HG02840 (cell line): ENCODE data around the gene C5orf15.
"Not testable (repeated sequence)": the region's sequence is repeated elsewhere in the genome, so short reads cannot be mapped to it uniquely, and the experiment has no call there.

Experiments used
- ATAC-seq: cut with Tn5 transposase; IDR thresholded peaks from one replicate; pipeline ENCODE4 v1.9.1; 2021; ENCODE audit warnings: mild to moderate bottlenecking, moderate library complexity, moderate number of reproducible peaks; ENCODE audit not compliant: unreplicated experiment, low FRiP score

The C5orf15 gene

DNA sequence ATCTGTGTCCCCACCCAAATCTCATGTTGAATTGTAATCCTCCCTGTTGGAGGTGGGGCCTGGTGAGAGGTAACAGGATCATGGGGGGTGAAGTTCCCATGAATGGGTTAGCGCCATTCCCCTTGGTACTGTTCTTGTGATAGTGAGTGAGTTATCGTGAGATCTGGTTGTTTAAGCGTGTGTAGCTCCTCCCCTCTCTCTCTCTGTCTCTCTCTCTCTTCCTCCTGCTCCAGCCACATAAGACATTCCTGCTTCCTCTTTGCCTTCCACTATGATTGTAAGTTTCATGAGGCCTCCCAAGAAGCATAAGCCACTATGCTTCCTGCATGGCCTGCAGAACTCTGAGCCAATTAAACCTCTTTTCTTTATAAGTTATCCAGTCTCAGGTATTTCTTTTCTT lies 28.8 kb downstream of the C5orf15 start:
- ATAC-seq: no peak

DNA sequence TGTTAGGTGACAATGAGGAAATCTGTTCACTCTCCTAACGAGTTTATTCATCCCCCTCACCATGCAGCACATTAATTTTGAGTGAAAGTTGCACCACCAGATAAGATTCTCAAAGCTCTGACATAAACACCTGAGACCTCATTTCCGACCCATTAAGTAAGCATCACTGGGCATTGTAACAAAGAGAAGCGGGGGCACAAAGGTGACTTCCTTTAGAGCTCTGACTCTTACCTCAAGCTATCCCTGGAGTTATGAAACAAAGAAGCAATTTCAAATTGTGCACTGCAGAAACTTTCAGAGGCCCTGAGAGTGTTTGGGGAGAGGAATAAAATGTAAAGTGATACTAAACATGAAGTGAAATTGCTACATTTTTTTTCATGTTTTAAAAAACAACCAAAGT lies 29.5 kb downstream of the C5orf15 start:
- ATAC-seq: no peak

DNA sequence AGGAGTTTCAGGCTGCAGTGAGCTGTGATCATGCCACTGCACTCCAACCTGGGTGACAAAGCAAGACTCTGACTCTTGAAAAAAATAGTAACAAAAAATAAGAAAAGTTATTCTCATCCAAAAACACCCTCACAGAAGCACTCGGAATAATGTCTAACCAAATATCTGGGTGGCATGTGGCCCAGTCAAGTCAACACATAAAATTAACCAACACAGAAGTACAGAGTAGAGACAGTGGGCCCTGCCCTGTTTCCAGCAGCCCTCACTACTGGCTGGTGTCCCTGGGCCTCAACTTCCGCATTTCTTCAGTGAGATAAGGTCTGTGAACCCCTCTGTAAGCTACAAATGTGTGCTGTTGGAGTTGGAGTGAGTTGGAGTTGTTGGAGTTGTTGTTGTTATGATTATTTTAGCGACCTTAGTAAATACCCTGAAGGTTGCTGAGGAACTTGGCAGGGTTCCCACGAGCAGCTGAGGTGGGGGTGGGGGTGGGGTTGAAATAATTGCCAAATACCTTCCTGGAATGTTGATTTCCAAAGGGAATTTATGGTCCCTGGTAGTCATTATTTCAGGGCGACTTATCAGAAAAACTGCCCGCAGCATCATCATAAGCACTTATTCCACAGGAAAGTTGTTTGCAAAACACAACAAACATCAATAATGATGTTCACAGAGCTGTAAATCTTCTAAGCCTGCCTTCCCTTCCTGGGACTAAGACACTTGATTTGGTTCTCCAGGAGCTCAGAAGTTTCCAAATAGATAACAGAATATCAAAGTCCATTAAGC lies 30.2 kb downstream of the C5orf15 start:
- no peak for ATAC-seq

DNA sequence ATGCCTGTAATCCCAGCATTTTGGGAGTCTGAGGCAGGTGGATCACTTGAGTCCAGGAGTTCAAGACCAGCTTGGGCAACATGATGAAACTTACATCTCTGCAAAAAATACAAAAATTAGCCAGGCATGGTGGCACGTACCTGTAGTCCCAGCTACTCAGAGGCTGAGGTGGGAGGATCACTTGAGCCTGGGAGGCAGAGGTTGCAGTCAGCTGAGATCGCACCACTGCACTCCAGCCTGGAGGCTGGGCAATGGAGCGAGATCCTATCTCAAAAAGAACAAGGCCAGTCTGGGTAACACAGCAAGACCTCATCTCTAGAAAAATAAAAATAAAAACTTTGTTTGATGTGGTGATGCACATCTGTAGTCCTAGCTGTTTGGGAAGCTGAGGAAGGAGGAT lies 30.8 kb downstream of the C5orf15 start:
- ATAC-seq: not testable (repeated sequence)

DNA sequence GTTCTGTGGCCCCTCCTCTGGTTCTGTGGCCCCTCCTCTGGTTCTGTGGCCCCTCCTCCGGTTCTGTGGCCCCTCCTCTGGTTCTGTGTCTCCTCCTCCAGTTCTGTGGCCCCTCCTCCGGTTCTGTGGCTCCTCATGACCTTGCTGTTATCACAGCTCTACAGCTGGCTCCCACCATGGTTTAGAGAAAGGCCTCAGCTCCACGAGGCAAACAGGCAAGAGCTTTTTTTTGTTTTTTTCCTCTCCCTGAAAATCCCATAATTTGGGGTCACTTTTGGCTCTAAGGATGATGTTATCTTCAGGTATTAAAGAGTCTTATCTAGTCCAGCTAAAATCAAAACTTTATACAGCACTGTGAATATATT lies 31.8 kb downstream of the C5orf15 start:
- no peak for ATAC-seq

DNA sequence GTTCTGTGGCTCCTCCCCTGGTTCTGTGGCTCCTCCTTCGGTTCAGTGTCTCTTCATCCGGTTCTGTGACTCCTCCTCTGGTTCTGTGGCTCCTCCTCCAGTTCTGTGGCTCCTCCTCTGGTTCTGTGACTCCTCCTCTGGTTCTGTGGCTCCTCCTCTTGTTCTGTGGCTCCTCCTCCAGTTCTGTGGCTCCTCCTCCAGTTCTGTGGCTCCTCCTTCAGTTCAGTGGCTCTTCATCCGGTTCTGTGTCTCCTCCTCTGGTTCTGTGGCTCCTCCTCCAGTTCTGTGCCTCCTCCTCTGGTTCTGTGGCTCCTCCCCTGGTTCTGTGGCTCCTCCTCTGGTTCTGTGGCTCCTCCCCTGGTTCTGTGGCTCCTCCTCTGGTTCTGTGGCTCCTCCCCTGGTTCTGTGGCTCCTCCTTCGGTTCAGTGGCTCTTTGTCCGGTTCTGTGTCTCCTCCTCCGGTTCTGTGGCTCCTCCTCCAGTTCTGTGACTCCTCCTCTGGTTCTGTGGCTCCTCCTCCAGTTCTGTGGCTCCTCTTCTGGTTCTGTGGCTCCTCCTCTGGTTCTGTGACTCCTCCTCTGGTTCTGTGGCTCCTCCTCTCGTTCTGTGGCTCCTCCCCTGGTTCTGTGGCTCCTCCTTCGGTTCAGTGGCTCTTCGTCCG lies 32.3 kb downstream of the C5orf15 start:
- ATAC-seq: not testable (repeated sequence)

DNA sequence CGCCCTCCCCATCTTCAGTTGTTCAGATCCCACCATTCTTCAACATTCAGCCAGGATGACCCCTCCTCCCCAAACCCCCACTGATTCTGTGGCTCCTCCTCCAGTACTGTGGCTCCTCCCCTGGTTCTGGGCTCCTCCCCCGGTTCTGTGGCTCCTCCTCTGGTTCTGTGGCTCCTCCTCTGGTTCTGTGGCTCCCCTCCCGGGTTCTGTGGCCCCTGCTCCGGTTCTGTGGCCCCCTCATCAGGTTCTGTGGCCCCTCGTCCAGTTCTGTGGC lies 32.8 kb downstream of the C5orf15 start:
- ATAC-seq: no peak

DNA sequence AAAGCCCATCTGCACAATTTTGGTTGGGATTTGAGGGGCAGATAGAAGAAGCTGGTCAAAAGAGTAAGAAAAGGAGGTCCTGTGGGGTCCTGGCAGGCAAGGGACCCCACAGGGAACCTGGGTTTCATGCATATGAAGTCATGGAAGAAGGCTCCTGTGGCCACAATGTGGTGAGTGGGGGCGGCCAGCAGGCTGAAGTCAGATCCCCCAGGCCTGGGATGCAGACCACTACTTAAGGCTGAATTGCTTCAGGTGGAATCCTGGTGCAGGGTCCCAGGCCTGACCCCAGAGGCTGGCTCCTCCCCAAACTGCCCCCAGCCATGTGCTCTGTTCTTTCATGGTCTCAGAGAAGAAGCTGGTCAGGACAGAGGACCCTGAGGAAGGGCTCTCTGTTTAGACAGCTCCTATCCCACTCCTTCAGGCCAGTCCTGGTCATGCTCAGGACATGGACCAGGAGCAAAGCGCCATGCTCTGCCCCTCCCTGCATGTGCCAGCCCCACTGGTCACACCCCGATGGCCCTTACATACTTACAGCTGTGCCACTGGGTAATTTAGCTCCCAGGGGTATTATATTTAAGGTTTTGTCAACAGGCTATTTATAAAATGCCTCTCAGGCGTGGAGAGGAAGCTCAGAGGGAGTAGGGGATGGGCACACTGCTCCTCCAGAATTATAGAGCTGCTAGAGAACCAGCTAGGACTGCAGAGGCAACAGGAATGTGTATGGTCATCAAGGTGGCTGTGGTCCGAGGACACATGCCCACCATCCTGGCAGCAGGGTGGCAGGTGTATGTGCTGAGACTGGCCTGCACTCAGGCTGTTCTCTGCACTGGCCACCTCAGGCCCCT lies 33.4 kb downstream of the C5orf15 start:
- no peak for ATAC-seq

DNA sequence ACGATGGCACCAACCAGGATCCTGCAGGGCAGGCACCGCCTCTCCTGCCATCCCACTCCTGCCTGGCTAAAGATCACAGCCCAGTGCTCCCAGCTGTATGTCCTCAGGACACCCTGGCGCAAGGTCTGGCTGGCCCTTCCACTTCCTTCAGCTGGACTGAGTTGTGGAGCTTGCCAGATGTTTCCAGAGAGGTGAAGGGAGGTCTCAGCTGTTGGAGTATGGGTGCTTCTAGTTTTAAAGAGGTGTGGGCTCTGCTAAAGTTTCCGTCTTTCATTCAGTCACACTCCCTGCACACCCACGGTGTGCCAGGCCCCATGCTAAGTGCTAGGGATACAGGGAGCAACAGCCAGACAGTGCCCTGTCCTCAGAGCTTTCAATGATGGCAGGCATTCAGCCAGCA lies 34.1 kb downstream of the C5orf15 start:
- ATAC-seq: no peak

DNA sequence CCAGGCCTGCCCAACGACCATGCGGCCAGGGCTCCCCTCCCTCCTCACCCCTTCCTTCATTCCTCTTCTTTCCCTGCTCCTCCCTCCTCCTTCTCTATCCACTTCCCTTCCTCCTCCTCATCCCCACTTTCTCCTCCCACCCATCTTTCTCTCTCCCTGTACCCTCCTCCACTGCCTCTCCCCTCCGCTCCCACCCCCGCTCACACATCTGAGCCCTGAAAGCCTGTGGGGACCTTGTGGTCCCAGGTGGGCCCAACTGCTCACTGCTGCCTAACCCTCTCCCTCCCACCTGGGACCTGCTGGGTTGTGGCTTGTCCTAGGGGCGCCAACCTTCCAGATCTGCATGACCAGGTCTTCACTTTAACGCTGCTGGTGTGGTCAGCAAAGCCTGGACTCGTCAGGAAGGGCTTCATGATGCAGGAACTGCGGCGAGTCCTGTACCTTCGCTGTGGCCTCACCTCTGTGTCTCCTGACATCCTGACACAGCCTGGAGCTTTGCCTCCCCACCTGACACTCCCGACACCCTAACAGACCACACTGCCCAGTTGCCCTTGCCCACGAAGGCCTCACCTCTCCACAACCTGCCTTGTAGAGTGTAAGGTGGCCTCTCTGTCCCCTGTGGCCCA lies 34.6 kb downstream of the C5orf15 start:
- no peak for ATAC-seq

DNA sequence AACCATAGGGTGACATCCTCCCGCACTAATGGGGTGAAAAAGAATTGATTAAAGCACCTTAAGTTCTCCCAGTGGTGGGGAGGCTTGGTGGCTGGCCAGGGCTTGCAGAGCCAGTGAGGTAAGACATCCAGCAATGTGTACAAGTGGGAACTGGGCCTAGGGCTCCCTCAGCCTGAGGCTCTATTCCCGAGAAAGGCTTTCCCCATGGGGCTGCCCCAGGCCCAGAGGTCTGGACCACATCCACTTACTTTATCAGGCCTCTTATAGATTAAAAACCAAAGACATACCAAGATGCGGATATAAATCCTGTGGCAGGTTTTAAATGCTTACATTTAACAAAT lies 35.3 kb downstream of the C5orf15 start:
- ATAC-seq: no peak

DNA sequence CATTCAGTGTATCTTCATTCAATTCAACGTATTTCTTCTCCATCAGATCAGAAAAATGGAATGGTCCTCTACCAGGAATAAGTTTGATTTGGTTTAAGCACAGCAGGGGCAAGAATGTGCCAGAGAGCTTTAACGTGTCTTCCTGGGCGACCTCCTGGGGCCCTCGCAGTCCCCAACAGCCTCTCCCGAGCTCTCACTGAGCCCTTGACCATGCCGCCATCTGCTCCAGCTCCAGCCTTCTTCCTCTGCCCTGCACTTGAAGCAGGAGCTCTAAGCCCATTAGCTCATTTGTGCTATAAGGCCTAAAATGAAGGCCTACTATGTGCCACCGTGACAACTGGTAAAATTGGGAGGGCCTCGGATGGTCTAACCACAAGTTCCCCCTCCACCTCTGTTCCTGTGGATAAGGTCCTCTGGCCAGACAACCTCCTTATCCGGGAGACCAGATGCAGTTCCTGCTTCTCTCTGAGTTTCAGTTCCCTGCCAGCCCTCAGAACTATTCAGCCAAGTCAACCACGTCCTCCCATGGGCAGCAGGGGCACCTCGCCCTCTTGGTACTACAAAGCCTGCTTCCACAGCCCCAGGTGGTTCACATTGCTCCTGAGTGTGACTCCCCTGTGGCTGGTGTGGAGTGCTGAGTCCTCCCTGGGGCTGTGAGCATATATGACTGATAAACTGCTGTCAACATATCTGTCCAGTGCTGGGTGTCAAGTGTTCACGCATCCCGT lies 35.8 kb downstream of the C5orf15 start:
- ATAC-seq: no peak

DNA sequence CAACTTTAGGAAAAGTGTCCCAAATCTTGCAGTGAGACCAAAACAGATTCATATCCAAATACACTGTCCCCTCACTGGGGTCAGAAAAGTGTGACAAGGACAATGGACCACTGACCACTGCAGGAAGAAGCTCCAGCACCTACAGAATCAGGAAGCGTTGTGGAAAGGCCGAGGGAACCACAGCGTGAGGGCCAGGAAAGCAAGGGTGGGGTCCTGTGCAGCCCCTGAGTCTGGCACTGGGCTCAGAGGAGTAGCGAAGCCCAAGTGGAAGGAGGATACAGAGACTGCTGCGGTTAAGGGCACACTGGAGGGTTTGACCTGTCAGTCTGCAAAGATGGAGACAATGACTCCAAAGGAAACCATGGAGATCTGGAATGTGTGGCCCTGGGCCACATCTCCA lies 36.9 kb downstream of the C5orf15 start:
- no peak for ATAC-seq

DNA sequence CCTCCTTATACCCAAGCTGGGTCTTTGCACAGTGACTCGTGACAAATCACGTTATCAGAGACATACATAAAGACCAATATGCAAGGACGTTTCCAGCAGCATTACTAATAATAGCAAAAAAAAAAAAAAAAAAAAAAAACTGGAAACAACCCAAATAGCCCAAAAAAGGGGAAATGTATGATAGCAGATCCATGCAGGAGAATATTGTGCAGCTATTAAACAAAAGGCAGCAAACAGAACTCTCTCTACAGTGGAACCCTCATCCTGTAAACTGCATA lies 37.7 kb downstream of the C5orf15 start:
- no peak for ATAC-seq

DNA sequence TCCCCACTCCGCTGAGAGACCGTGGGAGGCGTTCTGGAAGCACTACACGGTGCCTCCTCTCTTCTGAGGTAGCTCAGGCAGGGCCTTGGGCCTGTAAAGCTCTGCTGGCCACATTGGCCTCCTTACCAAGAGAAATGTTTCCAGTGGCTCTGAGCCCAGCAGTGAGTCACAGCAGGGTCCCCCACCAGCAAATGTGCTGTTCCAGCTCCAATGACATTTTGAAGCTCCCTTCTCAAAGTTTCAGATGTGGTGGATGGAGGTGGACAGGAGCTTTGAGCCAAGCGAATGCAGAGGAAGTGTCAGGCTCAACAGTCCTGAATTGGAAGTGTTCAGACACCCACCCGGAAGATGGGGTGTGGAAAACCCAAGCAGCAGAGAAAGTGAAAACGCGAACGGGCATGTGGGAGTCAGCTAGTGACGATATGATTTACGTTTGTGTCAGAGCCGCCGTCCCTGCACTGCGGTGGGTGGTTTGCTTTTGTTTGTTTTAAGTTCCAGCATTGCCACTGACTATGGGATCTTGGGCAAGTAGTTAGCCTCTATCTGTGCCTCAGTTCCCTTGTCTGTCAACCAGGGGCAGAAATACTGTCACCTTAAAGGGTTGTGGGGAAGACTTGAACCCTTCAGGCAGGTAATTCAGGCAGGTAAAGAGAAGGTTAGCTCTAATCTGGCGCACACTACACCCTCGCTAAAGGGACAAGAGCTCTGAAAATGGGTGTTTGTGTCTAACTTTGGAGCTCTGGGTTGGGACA lies 38.2 kb downstream of the C5orf15 start:
- ATAC-seq: no peak

DNA sequence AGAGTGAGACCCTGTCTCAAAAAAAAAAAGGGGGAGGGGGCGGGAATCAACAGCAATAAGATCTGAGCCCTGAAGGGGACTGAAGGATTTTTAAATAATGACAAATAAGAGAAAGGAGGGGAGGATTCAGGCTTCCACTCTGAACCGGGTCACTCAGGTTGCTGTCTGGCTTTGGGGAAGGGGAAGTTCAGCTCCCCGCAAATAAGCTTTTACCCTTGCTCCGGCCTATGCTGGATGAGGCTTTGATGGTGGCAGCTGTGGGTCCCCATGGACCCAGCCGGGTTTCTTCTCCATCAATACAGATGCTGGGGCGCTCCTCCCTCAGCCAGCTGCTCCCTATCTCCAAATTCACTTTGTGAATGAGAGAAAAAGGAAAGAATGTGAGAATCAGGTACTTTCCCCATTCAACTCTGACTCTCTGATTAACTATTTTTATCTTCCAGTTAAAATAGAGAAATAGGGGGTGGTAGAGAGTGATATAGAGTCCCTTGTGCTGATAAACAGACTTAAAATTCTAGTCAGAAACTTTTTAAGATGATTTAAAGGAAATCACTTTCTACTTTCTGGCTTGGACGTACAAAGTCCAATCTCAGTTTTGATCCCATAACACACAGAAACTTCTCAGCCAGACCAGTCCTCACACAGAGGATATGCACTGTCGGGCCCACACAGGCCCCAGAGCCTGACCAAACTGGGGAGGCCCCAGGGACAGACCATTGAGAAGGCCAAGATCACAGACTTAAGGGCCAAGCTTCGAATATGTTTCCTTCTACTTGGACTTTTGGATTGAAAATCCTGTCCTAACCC lies 39.6 kb downstream of the C5orf15 start:
- no peak for ATAC-seq

DNA sequence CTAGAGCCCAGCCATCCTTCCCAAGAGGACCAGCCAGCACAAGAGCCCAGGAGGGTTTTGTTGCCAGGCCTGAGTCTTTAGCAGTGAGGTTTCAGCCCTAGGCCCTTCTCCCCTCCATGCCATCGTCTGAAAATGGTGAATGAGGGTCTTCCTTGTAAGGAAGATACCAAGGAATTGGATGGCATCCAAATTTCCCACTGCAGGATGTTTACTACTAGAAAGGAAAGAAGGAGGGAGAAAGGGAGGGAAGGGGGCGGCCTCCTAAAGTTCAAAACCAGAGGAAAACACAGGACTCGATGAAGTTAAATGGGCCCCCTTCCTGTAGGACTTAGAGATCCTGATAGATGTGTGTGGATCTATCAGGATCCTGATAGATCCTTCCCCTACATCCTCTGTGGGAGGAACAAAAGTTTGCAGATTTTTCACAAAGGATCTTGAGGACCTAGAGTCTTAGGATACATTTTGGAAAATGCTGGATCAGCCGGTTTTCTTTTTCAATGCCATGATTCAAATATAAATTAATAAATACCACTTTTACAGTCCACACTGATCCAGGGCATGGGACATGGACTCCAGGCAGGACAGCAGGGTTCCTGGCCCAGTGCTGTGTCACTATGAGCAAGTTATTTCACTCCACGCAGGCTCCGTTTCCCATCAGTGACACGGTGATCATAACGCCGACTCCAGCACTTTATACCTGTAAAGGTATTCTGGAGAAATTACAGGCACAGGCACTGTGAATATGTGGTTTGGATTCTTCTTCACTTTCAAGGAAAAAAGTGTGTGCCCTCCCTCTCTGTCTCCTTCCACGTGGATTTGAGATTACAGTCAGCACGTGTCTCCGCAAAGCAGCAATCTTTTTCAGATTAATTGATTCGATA lies 40.9 kb downstream of the C5orf15 start:
- no peak for ATAC-seq

DNA sequence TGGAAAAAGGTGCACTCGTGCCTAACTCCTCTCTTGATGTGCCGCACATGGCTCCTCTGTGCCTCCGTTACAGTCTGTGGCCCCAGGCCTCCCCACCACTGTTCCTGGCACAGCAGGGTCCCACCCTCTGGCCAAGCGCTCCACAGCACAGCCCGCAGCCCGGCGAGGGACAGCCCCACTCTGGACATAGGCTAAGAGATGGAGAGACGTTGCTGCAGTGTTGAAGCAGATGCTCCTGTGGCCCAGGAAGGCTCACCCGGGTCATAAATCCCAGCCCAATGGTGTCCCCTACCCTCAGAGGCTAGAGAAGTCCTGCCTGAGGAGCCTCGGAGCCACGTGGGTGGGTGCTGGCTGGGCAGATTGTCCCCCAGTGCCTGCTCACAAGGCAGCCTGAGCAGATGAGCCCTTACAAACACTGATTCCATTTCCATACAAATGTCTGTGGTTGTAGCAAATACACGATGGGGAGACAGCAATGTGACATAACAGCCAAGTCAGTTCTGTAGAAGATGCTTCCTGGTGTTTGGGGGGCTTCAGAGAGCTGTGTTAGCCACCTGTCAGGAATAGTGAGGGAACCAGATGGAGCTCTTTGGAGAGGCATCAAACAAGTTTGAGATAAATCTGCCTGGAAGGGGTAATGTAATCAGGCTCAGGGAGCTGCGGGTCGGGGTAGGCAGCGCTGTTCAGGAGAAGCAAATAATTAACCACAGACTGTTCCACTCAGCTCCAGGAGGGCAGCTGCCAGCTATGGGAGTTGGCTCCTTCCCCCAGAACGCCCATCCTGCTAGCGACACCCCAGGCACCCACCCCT lies 41.7 kb downstream of the C5orf15 start:
- no peak for ATAC-seq
